HG02678 (cell line): ENCODE data around the gene ALK.

Experiments used
- ATAC-seq: cut with Tn5 transposase; IDR thresholded peaks from one replicate; pipeline ENCODE4 v1.9.1; 2021; ENCODE audit warnings: mild to moderate bottlenecking, moderate library complexity; ENCODE audit not compliant: unreplicated experiment

Gene ALK

GRCh38 chr2:29799628-29800027, 121.8 kb downstream of the ALK start:
- no peak for ATAC-seq

DNA sequence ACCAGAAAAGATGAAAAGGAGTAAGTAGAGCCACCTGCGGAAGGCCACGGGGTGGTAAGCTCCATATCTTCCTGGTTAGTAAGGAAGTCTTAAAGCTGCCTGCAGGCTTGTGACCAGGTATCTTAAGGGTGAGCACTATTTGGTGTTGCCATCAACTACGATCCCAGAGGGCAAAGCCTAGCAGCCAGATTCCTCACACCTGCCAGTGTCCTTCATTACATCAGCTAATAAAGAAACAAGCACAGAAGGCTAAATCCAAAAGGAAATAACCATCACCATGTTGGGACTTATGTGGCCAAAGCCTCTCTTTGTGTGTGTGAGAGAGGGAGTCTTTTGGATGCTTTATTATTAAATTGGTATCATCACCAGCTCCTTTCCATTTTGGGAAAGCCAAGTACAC, 123.5 kb downstream of the ALK start:
- ATAC-seq = no peak

GRCh38 chr2:29796446-29796845, 124.9 kb downstream of the ALK start:
- no peak for ATAC-seq

GRCh38 chr2:29789911-29790485, 131.4 kb downstream of the ALK start:
- no peak for ATAC-seq

DNA sequence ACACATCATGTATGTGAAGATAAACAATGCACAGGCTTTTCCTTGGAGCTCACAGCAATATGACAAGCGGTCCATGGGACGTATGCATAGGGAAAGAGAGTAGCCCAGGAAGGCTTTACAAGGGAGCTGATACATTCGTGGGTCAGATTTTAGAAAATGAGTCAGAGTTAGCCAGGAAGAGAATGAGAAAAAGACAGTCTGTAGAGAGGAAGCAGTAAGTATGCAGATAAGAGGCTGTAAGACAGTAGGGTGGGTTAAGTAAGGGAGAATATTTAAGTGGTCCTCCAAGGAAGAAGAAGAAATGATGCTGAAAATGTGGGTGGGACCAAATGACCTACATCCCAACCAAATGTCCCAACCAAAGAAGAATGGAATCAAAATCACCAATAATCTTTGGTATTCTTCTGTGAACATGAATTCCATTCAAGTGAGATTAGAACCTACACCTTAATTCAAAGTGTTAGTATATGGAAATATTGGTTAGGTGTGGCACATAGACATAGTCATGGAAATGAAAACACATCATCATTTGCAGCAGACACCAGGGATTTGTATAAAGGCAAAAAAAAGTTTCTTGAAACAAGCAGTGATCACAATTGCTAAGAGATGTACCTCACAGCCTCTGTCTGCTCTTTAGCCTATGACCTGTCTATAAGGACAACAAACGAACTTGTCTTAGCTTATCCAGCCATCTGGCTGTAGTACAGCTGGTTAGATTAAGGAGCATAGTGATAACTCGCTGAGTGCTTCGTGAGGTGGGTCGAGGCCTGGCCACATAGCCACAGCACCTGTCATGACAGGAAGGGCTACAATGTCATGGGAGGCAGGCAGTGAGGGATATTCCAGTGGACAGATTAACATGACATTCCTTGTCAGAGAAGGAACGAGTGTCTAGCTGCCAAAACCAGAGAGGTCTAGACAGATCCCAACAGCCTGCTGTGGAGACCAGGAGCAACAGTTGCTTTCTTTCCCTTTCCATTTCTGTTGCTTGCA, 133.6 kb downstream of the ALK start:
- ATAC-seq = no peak

DNA sequence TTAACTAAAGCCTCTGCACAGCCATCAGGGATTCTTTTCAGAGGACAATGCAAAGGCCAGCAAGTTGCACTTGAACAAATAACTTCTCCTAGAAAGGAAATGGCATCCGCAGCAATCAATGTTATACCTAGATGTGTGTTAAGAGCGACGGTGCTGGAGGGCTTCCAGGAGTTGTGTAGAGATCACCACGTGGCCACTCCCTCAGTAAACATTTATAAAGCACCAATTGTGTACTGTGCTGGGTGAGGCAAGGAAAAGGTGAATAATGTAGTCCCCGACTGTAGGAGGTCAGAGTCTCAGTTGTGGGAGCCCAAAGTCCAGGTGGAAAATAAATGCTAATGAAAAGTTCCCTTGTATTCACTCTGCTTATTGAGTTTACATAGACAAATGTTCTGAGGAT, 135.0 kb downstream of the ALK start:
- ATAC-seq = no peak

DNA sequence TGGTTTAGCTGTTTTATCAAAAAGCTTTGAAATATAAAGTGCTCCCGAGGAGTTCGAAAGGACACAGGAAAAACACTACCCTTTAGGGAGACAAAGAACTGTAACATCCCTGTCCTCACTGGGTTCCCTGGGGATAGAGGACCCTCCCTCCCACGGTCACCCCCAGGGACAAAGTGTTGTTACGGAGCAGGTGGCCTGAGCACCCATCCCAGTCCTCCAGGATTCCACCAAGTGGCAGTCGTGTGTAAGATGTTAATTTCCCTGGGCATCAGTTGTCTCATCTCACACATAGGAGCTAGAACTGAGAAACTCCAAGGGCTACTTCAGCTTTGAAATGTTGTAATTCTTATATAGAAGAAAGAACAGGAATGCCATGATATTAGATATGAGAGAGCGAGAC, 137.7 kb downstream of the ALK start:
- no peak for ATAC-seq

DNA sequence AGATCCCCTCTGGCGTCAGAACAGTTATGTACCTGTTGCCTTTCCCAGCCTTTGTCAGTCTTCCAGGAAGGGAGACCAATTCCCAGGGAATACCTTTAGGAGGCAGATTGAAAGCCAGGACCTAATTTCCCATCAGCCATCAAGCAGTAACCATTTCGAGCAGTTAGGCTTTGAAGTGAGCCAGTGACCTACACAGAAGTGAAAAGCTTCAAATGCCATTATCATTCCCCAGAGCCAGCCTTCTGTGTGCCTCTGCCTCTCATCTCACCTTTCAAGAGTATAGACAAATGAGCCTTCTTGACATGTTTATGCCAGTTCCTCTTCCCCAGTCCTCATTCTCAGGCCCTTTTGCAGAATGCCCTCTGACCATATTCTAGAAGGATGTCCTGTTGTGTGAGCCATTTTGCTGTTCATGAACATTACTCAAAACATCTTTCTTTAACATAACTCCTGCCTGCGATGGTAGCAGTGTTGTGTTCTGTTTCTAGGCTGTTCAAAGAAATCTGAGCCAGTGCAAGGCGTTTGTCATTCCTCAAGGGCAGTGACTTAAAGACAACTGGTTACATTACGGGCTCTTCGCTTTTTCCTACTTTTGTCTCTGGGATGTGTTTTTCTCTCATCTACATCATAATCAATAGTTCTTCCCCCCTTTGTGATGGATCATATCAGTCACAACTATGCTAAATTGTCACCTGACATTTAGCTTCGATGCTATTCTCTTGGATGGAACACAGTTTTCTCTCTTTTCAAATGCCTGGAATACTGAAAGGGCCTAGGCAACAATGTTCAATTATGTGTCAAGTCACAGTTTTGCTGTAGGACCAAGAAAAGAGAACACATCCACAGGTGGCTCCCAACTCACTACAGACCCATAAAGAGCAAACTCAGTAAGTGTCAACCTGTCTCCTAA, 138.6 kb downstream of the ALK start:
- ATAC-seq = no peak

DNA sequence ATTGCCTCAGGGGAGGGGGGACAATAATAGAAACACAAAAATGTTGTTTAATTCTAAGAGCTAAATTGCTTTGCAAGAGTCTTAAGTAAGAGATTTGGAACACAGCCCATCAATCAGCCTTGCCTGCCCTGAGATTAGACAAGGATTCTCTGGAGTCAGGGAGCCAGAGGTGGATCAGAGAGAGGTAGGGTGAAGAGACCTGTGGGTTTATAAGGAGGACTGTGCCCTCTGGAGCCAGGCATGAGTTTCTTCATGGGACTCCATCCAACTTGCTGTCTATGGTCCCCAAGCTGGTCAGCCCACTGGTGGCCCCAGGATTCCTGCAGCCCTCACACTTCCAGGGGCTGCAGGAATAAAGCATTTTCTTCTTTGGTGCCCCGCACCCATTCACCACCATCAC, 139.3 kb downstream of the ALK start:
- ATAC-seq = no peak

DNA sequence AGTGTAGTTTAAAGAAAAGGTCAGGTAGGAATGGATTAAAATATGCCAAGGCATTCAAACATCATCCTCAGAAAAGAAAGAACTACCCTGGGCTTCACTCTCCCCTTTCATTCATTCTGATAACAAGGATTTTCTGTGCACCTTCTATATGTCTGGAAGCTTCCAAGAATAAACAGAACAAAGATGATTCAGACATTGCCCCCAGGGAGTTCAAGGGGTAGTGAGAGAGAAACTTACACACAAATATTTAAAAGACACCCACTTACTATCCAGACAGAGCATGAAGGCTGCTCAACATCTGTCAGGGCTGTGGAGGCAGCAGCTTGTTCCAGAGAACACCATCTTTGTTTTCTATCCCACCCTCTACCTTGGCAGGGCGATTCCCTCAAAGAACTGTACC, 140.5 kb downstream of the ALK start:
- ATAC-seq = no peak

GRCh38 chr2:29777161-29777560, 144.2 kb downstream of the ALK start:
- no peak for ATAC-seq

DNA sequence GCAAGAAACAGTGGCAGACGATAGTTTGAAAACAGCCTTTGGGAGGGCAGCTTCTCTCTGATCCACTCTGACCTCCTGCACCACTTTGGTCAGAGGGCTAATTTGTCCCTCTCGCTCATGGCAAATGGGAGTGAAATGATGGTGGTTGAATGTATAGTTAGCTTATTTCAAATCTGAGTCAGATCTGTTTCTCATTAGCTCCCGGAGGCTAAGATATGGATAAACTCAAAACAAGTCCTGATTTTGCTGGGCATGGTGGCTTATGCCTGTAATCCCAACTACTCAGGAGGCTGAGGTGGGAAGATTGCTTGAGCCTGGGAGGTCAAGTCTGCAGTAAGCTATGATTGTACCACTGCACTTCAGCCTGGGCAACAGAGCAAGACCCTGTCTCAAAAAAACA, 145.0 kb downstream of the ALK start:
- no peak for ATAC-seq

GRCh38 chr2:29775937-29776336, 145.4 kb downstream of the ALK start:
- no peak for ATAC-seq

- no peak for ATAC-seq
Observed at GRCh38 chr2:29774624-29775023, 146.8 kb downstream of the ALK start.

- no peak for ATAC-seq
Observed at GRCh38 chr2:29770846-29771245, 150.5 kb downstream of the ALK start.

DNA sequence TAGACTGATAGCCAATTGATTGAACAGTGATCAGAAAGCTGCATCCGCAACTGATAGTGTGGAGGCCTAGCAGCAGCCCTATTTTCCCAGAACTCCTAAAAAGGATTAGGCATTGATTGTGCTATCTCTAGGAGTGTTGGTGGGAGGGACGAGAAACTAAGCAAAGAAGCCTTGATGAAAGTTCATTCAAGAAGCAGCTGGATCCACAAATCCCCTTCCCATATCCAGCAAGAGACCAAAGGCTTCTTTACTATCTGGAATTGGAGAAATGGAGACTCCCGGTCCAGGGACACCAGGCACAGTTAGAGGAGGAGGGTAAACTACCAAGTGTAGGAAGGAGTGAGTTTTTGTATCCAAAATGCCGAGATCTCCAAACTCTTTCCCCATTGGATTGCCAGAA, 151.5 kb downstream of the ALK start:
- ATAC-seq = no peak

GRCh38 chr2:29767606-29768335, 153.6 kb downstream of the ALK start:
- no peak for ATAC-seq

GRCh38 chr2:29766191-29766590, 155.2 kb downstream of the ALK start:
- no peak for ATAC-seq

- no peak for ATAC-seq
Observed at GRCh38 chr2:29765721-29766120, 155.7 kb downstream of the ALK start.

DNA sequence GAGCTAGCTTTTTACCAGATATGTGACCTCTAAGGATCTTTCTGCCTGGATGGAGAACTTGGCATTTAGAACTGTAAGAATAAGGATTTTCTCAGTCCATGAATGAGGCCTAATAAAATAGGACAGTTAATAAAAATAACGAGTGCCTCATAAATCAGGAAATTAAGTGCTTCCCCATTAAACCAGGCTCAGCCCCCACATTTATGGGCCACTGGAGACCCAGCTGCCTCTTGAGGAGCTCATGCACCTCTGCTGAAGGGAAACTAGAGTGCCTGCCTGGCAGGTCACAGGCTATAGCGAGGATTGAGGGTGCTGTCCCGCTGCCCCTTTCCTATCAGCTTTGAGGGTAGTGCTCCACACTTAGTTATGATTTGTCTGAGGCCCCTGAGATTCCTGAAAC, 158.0 kb downstream of the ALK start:
- ATAC-seq = no peak

DNA sequence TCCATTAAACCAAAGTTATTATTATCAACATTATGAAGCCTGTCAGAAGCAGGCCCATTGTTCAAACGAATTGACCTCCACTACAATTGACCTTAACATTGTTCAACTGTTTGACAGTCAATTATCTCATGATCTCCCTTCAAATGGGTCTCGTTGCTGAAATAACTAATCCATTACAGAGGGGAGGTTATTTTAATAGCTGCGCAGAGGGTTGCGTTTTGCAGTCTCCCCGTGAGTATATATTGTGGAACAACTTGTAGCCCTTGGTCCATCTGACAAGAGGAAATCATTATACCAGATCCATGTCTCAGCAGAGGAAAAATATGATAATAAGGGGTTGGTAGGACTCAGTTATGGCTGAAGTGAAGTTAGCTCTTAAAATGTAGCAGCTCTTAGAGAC, 159.1 kb downstream of the ALK start:
- ATAC-seq = no peak
